Measurements from ENCODE around the gene RBM28.
"Not testable (repeated sequence)": the region's sequence is repeated elsewhere in the genome, so short reads cannot be mapped to it uniquely, and the experiment has no call there.

The RBM28 gene

DNA sequence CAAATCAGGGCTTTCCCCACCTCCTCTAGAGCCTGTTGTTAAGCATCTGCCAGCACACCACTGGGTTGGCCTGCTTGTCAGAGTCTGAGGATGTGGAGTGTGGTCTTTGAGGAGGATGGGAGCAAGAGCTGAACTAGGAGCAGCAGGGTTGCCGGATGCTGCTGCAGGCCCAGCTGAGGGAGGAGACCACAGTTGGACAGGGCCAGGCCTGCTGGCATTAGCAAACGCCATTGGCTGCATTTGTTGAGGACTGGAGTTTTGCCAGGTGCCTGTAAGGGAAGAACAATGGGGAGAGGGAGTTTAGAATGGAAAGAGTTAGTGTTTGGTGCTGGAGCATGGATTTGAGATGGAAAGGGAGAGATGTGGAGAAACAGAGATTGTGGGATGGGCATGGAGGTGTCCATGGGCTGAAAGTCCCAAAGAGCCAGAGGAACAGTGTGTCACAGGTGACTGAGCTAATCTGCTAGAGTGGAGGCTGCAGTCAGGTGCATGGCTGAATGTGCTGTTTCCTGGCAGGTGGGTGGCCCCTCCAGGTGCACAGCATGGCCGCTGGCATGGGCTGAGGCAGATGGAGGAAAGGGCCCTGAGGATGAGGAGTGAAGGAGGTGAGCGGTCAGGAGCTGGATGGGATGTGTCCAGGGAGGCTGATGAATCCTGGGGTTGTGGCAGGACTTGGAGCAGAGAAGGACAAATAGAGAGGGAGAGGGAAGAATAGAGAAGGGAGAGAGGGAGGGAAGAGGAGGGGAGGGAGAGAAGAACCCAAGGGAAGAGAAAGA, 61.9 kb downstream of the RBM28 start:
- Histone ChIP-seq H3K27me3 (no peaks in the 10 kb centered on the region), H3K27ac (no peak overlapping the region), H3K4me3 (ENCODE audit: low read depth in 1 of 2, low read length in 1 of 2) (no peak overlapping the region), H3K36me3 (no peaks in the 10 kb centered on the region), H3K9me3 (peaks cover 5% of the 10 kb centered on the region), H3K4me1 (ENCODE audit: control insufficient read depth in 1 of 2, insufficient read depth in 1 of 2, low read depth in 1 of 2, low read length in 1 of 2) (no peaks in the 10 kb centered on the region)
- TF ChIP-seq, protein P1, sequence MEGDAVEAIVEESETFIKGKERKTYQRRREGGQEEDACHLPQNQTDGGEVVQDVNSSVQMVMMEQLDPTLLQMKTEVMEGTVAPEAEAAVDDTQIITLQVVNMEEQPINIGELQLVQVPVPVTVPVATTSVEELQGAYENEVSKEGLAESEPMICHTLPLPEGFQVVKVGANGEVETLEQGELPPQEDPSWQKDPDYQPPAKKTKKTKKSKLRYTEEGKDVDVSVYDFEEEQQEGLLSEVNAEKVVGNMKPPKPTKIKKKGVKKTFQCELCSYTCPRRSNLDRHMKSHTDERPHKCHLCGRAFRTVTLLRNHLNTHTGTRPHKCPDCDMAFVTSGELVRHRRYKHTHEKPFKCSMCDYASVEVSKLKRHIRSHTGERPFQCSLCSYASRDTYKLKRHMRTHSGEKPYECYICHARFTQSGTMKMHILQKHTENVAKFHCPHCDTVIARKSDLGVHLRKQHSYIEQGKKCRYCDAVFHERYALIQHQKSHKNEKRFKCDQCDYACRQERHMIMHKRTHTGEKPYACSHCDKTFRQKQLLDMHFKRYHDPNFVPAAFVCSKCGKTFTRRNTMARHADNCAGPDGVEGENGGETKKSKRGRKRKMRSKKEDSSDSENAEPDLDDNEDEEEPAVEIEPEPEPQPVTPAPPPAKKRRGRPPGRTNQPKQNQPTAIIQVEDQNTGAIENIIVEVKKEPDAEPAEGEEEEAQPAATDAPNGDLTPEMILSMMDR (IDR thresholded peaks at IDR 0.05): no peak

DNA sequence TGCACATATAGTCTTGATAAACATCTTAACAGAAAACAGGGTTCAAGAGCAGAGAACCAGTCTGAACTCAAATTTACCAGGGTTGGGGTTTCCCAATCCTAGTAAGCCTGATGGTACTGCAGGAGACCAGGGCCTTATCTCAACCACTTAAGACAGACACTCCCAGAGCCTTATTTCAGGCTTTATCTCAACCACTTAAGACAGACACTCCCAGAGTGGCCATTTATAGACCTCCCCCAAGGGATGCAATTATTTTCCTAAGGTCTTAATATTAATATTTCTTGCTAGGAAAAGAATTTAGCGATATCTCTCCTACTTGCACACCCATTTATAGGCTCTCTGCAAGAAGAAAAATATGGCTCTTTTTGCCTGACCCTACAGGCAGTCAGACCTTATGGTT, 63.3 kb downstream of the RBM28 start:
- H3K4me1 ChIP-seq (ENCODE audit: control insufficient read depth in 1 of 2, insufficient read depth in 1 of 2, low read depth in 1 of 2, low read length in 1 of 2); H3K27ac ChIP-seq; H3K4me3 ChIP-seq (ENCODE audit: low read depth in 1 of 2, low read length in 1 of 2); H3K27me3 ChIP-seq; H3K36me3 ChIP-seq; H3K9me3 ChIP-seq: not testable (repeated sequence)

DNA sequence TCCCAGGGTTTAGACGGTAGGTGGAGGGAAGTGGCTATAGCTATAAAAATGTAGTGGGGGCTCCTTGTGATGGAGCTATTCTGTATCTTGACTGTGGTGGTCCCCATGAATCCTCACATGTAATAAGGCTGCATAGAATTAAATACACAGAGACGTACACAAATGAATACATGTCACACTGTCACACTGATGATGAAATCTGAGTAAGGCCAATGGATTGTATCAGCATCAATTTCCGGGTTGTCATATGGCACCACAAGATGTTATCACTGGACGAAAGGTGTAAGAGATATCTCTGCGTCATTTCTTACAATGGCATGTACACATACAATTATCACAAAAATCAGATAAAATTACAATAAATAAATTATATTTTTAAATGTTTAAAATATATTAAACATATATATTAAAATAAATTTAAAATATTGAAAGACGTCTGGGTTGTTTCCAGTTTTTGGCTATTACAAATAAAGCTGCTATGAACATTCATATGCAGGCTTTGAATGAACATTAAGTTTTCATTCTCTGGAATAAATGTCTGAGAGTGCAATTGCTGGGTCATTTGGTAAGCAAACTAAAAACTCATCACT, 64.5 kb downstream of the RBM28 start:
- Histone ChIP-seq H3K9me3 (peaks cover 5% of the 10 kb centered on the region), H3K36me3 (no peaks in the 10 kb centered on the region), H3K27ac (no peak overlapping the region), H3K4me1 (ENCODE audit: control insufficient read depth in 1 of 2, insufficient read depth in 1 of 2, low read depth in 1 of 2, low read length in 1 of 2) (no peaks in the 10 kb centered on the region), H3K27me3 (no peaks in the 10 kb centered on the region), H3K4me3 (ENCODE audit: low read depth in 1 of 2, low read length in 1 of 2) (no peak overlapping the region)
- TF ChIP-seq, protein P1 (IDR thresholded peaks at IDR 0.05): no peak

DNA sequence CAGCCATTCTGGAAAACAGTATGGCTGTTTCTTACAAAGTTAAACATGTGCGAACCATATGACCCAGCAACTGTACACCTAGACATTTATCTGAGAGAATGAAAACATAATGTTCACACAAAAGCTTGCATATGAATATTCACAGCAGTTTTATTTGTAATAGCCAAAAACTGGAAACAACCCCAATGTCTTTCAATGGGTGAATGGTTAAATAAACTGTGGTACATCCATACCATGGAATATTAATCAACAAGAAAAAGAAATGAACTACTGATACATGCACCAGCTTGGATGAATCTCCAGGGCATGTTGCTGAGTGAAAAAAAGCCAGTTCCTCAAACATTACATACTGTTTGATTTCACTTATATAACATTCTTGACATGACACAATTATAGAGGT, 65.3 kb downstream of the RBM28 start:
- Histone ChIP-seq H3K9me3 (peaks cover 5% of the 10 kb centered on the region), H3K36me3 (no peaks in the 10 kb centered on the region), H3K27ac (no peak overlapping the region), H3K4me1 (ENCODE audit: control insufficient read depth in 1 of 2, insufficient read depth in 1 of 2, low read depth in 1 of 2, low read length in 1 of 2) (no peaks in the 10 kb centered on the region), H3K4me3 (ENCODE audit: low read depth in 1 of 2, low read length in 1 of 2) (no peak overlapping the region), H3K27me3 (peaks cover 1% of the 10 kb centered on the region)
- TF ChIP-seq, protein P1 (IDR thresholded peaks at IDR 0.05): no peak

DNA sequence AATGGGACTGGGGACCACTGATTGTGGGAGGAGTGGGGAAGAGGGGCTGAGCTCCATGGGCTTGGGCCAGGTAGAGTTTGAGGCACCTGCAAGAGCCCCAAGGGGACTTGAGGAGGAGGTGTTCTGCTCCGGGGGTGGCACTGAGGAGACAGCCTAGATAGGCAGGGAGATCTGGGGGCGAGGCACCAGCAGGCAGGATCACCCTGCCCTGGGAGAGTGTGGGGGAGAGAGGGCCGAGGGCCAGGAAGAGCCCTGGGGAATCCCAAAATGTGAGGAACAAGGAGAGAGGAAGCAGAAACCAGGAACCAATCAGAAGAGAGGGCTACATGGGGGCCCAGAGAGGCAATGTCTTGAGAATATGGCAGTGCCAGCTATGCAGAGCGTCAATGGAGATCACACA, 68.0 kb downstream of the RBM28 start:
- TF ChIP-seq, protein P1 (IDR thresholded peaks at IDR 0.05): no peak
- peaks cover 5% of the 10 kb centered on the region for H3K9me3 ChIP-seq
- H3K4me1 ChIP-seq (ENCODE audit: control insufficient read depth in 1 of 2, insufficient read depth in 1 of 2, low read depth in 1 of 2, low read length in 1 of 2): peaks cover 14% of the 10 kb centered on the region in 2 experiments
- H3K27ac ChIP-seq: no peak overlapping the region
- no peaks in the 10 kb centered on the region for H3K36me3 ChIP-seq
- H3K4me3 ChIP-seq (ENCODE audit: low read depth in 1 of 2, low read length in 1 of 2): no peak overlapping the region
- peaks cover 28% of the 10 kb centered on the region for H3K27me3 ChIP-seq

DNA sequence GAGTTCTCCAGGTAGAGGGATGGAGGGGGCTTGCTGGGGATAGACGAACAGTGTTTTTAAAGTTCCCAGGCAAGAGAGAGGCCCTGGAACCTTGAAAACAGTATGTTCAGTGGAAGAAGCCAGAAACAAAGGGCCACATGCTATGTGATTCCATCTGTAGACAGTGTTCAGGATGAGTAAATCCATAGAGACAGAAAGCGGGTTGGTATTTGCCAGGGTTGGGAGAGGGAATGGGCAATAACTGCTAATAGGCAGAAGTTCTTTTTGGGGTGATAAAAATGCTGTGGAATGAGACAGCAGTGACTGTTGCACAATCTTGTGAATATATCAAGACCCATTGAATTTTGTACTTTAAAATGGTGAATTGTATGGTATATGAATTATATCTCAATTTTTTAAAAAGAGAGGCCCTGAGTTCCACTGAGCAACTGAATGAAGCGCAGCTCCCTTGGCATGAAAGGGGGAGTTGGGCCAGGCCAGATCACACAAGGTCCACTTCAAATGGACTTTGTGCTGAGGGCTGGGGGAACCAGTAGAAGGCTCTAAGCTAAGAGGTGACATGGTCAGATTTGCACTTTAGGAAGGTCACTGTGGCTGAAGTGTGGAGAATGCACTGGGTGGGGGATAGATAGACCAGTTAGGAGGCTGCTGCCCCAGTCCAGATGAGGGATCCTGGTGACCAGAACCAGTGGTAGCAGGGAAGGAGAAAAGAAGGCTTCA, 68.7 kb downstream of the RBM28 start:
- Histone ChIP-seq H3K4me1 (ENCODE audit: control insufficient read depth in 1 of 2, insufficient read depth in 1 of 2, low read depth in 1 of 2, low read length in 1 of 2) (peaks cover 14 to 16% of the 10 kb centered on the region in 2 experiments), H3K9me3 (peaks cover 1% of the 10 kb centered on the region), H3K36me3 (no peaks in the 10 kb centered on the region), H3K4me3 (ENCODE audit: low read depth in 1 of 2, low read length in 1 of 2) (no peak overlapping the region), H3K27me3 (peaks cover 35% of the 10 kb centered on the region), H3K27ac (no peak overlapping the region)
- TF ChIP-seq, protein P1 (IDR thresholded peaks at IDR 0.05): no peak
